Suprapubic skin (tissue), 4 donors: ENCODE results near the gene REC114.

Experiments
- CTCF ChIP-seq, 2 donors: fragments of 200-600 bp in 1 of 2; fragments of 450-650 bp in 1 of 2; sonication (generic) in 1 of 2; IDR thresholded peaks; one replicate each; pipeline ENCODE4 v1.5.1; 2016 to 2019; ENCODE audit warnings: antibody characterized with exemption in 2 of 2, mild to moderate bottlenecking in 1 of 2, moderate library complexity in 1 of 2
- POLR2A ChIP-seq, 2 donors: fragments of 450-650 bp; IDR thresholded peaks; one replicate each; pipeline ENCODE4 v1.6.1; 2017; ENCODE audit warnings: antibody characterized with exemption in 2 of 2, mild to moderate bottlenecking in 2 of 2, moderate library complexity in 2 of 2
- POLR2AphosphoS5 ChIP-seq, 3 donors: sonication (generic); formaldehyde crosslinking; IDR thresholded peaks; one replicate each; pipeline ENCODE4 v1.6.1; 2017; ENCODE audit warnings: antibody characterized with exemption in 3 of 3

GRCh38 chr15:73596174-73596573 lies 153.2 kb downstream of the REC114 start:
- TF ChIP-seq CTCF (IDR thresholded peaks at IDR 0.05) (no peak), POLR2A (IDR thresholded peaks at IDR 0.05) (no peak), POLR2AphosphoS5 (IDR thresholded peaks at IDR 0.05) (no peak)
